Loucy (cell line): ENCODE measurements around the gene PHRF1.

ENCODE experiments used
- H2AFZ ChIP-seq: fragments of 200-600 bp; sonication (generic); 2 replicates; pipeline ENCODE4 v1.6.0; 2016; ENCODE audit warnings: antibody characterized with exemption, mild to moderate bottlenecking, low read length, moderate library complexity
- H3F3A ChIP-seq: fragments of 200-600 bp; 2 replicates; pipeline ENCODE4 v1.6.0; 2016; ENCODE audit warnings: antibody characterized with exemption, low read depth, mild to moderate bottlenecking
- H3K27me3 ChIP-seq: fragments of 200-600 bp; sonication (generic); 2 replicates; pipeline ENCODE4 v1.6.1; 2014; ENCODE audit warnings: low read length, mild to moderate bottlenecking; ENCODE audit not compliant: insufficient read depth, poor library complexity, severe bottlenecking
- H3K36me3 ChIP-seq: fragments of 200-600 bp; sonication (generic); 2 replicates; pipeline ENCODE4 v1.6.1; 2016; ENCODE audit warnings: low read length; ENCODE audit not compliant: insufficient read depth
- H3K4me1 ChIP-seq: fragments of 200-600 bp; sonication (generic); 2 replicates; pipeline ENCODE4 v1.5.1; 2014; ENCODE audit warnings: low read length, mild to moderate bottlenecking; ENCODE audit not compliant: insufficient read depth, poor library complexity, severe bottlenecking
- H3K4me2 ChIP-seq: fragments of 200-600 bp; sonication (generic); 2 replicates; pipeline ENCODE4 v1.6.0; 2014; ENCODE audit warnings: antibody characterized with exemption, low read length, low read depth, mild to moderate bottlenecking; ENCODE audit not compliant: poor library complexity, severe bottlenecking
- H3K4me3 ChIP-seq: fragments of 200-600 bp; sonication (generic); 2 replicates; pipeline ENCODE4 v1.5.1; 2014; ENCODE audit warnings: low read length, mild to moderate bottlenecking, mixed read lengths; ENCODE audit not compliant: poor library complexity, severe bottlenecking
- H3K79me2 ChIP-seq: fragments of 200-600 bp; sonication (generic); 2 replicates; pipeline ENCODE4 v1.6.1; 2014; ENCODE audit warnings: low read length; ENCODE audit not compliant: insufficient read depth
- H3K9ac ChIP-seq: fragments of 200-600 bp; sonication (generic); 2 replicates; pipeline ENCODE4 v1.6.0; 2014; ENCODE audit warnings: mild to moderate bottlenecking, low read depth, low read length, moderate library complexity; ENCODE audit not compliant: poor library complexity, severe bottlenecking
- H3K9me2 ChIP-seq: fragments of 200-600 bp; sonication (generic); replicated peaks from 2 replicates; pipeline ENCODE4 v1.6.1; 2016; ENCODE audit warnings: low read depth, low read length, mixed read lengths
- H3K9me3 ChIP-seq: fragments of 200-600 bp; sonication (generic); 2 replicates; pipeline ENCODE4 v1.6.1; 2014; ENCODE audit warnings: mild to moderate bottlenecking, antibody characterized with exemption, low read length, low read depth; ENCODE audit not compliant: insufficient read depth
- H4K20me1 ChIP-seq: fragments of 200-600 bp; sonication (generic); 2 replicates; pipeline ENCODE4 v1.6.0; 2014; ENCODE audit warnings: antibody characterized with exemption, low read length, mild to moderate bottlenecking; ENCODE audit not compliant: insufficient read depth, poor library complexity, severe bottlenecking
- EZH2phosphoT487 ChIP-seq: fragments of 200-600 bp; IDR thresholded peaks from 2 replicates; pipeline ENCODE4 v1.6.1; 2018; ENCODE audit warnings: antibody characterized with exemption, mild to moderate bottlenecking, moderate library complexity, borderline replicate concordance
- TF ChIP-seq, protein P1 (sequence below): fragments of 200-600 bp; sonication (generic); conservative IDR thresholded peaks from 2 replicates; pipeline ENCODE4 v1.5.1; 2014; ENCODE audit warnings: mild to moderate bottlenecking, antibody characterized with exemption, low read length

The PHRF1 gene

GRCh38 chr11:589798-590197 lies 13.5 kb downstream of the PHRF1 start:
- Histone ChIP-seq H3K4me2 (no peak overlapping the region), H3K9me2 (no peaks in the 10 kb centered on the region), H3K4me3 (no peak overlapping the region), H3K4me1 (no peaks in the 10 kb centered on the region), H3K9me3 (no peaks in the 10 kb centered on the region), H2AFZ (no peak overlapping the region), H3K79me2 (peaks cover 27% of the 10 kb centered on the region; the same call in 1 of the 2 replicates), H3K27me3 (no peaks in the 10 kb centered on the region), H4K20me1 (peaks cover 15% of the 10 kb centered on the region), H3F3A (no peaks in the 10 kb centered on the region), H3K36me3 (peaks cover 89% of the 10 kb centered on the region; the same call in 1 of the 2 replicates), H3K9ac (no peak overlapping the region)
- no peak for TF ChIP-seq EZH2phosphoT487
- TF ChIP-seq, protein P1, sequence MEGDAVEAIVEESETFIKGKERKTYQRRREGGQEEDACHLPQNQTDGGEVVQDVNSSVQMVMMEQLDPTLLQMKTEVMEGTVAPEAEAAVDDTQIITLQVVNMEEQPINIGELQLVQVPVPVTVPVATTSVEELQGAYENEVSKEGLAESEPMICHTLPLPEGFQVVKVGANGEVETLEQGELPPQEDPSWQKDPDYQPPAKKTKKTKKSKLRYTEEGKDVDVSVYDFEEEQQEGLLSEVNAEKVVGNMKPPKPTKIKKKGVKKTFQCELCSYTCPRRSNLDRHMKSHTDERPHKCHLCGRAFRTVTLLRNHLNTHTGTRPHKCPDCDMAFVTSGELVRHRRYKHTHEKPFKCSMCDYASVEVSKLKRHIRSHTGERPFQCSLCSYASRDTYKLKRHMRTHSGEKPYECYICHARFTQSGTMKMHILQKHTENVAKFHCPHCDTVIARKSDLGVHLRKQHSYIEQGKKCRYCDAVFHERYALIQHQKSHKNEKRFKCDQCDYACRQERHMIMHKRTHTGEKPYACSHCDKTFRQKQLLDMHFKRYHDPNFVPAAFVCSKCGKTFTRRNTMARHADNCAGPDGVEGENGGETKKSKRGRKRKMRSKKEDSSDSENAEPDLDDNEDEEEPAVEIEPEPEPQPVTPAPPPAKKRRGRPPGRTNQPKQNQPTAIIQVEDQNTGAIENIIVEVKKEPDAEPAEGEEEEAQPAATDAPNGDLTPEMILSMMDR = no peak

- Histone ChIP-seq H3K9me2 (no peaks in the 10 kb centered on the region), H3K9me3 (no peaks in the 10 kb centered on the region), H3K4me1 (no peaks in the 10 kb centered on the region), H2AFZ (no peak overlapping the region), H3K4me2 (no peak overlapping the region), H3K36me3 (peaks cover 95% of the 10 kb centered on the region; the same call in 1 of the 2 replicates), H3F3A (no peaks in the 10 kb centered on the region), H4K20me1 (peaks cover 15% of the 10 kb centered on the region), H3K79me2 (peaks cover 24% of the 10 kb centered on the region; the same call in 1 of the 2 replicates), H3K4me3 (no peak overlapping the region), H3K27me3 (no peaks in the 10 kb centered on the region), H3K9ac (no peak overlapping the region)
- TF ChIP-seq, protein P1 = no peak
- TF ChIP-seq EZH2phosphoT487 = no peak
Observed at GRCh38 chr11:590997-591396, 14.7 kb downstream of the PHRF1 start.

DNA sequence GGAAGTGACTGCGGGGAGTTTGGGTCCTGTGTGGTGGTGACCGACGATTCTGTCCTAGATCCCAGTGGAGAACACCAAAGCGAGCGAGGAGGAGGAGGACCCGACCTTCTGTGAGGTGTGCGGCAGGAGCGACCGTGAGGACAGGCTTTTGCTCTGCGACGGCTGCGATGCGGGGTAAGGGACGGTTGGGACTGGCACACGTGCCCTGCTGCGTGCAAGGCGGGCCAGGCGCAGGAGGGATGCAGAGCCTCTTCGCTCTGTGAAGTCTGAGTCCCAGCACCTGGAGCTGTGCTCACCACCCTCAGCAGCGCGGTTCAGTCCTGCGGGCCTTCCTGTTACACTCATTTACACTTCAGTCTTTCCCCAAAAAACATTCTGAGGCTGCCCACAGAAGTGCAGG lies 16.2 kb downstream of the PHRF1 start:
- Histone ChIP-seq H3K4me3 (no peak overlapping the region), H3K79me2 (peaks cover 19% of the 10 kb centered on the region; the same call in 1 of the 2 replicates), H3K36me3 (peaks cover 93% of the 10 kb centered on the region; the same call in 1 of the 2 replicates)

More for the DNA sequence above, 16.2 kb downstream of the PHRF1 start:
- no peaks in the 10 kb centered on the region for H3K9me2 ChIP-seq
- H3K4me2 ChIP-seq = no peak overlapping the region
- H3K27me3 ChIP-seq = no peaks in the 10 kb centered on the region
- no peaks in the 10 kb centered on the region for H3K4me1 ChIP-seq
- no peak for TF ChIP-seq EZH2phosphoT487
- TF ChIP-seq, protein P1 = no peak
- peaks cover 13% of the 10 kb centered on the region for H4K20me1 ChIP-seq
- no peak overlapping the region for H3K9ac ChIP-seq
- H3K9me3 ChIP-seq = no peaks in the 10 kb centered on the region
- no peak overlapping the region for H2AFZ ChIP-seq
- no peaks in the 10 kb centered on the region for H3F3A ChIP-seq
